SK-N-SH (cell line): ENCODE data around the gene FXR1. TPM values are rescaled to one million over a fixed set of nuclear protein-coding genes. Genes with fewer than 3 reads are reported as not detected.
"Not testable (repeated sequence)": the region's sequence is repeated elsewhere in the genome, so short reads cannot be mapped to it uniquely, and the experiment has no call there.

Source experiments
- CTCF ChIA-PET: fragments of 300-600, 350-600 bp; formaldehyde crosslinking; extraction: SDS; loops from one replicate; lab custom pipeline; 2021; lab: Yijun Ruan, JAX
- POLR2A ChIA-PET: fragments of 350-600 bp; sonication (Branson Sonifier 250); formaldehyde crosslinking; extraction: SDS; loops from one replicate; lab custom pipeline; 2020; ENCODE audit warnings: antibody characterized with exemption, inconsistent platforms; lab: Yijun Ruan, JAX
- DNase-seq: peaks from one replicate; pipeline ENCODE4 v3.0.0; 2012
- H2AFZ ChIP-seq: fragments of 200-600 bp; sonication (generic); 2 replicates; pipeline ENCODE4 v1.8.1; 2016; ENCODE audit warnings: antibody characterized with exemption, mild to moderate bottlenecking, low read depth
- H3F3A ChIP-seq: fragments of 200-600 bp; sonication (generic); replicated peaks from 2 replicates; pipeline ENCODE3; 2016; ENCODE audit warnings: antibody characterized with exemption, mild to moderate bottlenecking; ENCODE audit not compliant: insufficient read depth
- H3K27ac ChIP-seq, 2 experiments: fragments of 200-500 bp in 1 of 2; fragments of 200-600 bp in 1 of 2; sonication (Bioruptor generic) in 1 of 2; sonication (generic), shearing (Covaris generic) in 1 of 2; 2 replicates each; pipeline versions ENCODE4 v1.5.1 to v1.6.1; 2014 to 2016; ENCODE audit warnings: low read depth in 2 of 2, inconsistent platforms in 1 of 2, low read length in 1 of 2, mild to moderate bottlenecking in 1 of 2, mixed read lengths in 1 of 2
- H3K27me3 ChIP-seq: fragments of 200-600 bp; sonication (generic), shearing (Covaris generic); 2 replicates; pipeline ENCODE4 v1.6.1; 2016; ENCODE audit warnings: mixed run types; ENCODE audit not compliant: insufficient read depth
- H3K36me3 ChIP-seq, 2 experiments: fragments of 200-500 bp in 1 of 2; fragments of 200-600 bp in 1 of 2; sonication (Bioruptor generic) in 1 of 2; sonication (generic) in 1 of 2; replicated peaks in 1 of 2; 2 replicates each; pipeline versions ENCODE3 to v1.5.1; 2014 to 2016; ENCODE audit warnings: low read length in 1 of 2, mild to moderate bottlenecking in 1 of 2; ENCODE audit not compliant: insufficient read depth in 2 of 2, control insufficient read depth in 1 of 2
- H3K4me1 ChIP-seq, 2 experiments: fragments of 200-500 bp in 1 of 2; fragments of 200-600 bp in 1 of 2; sonication (Bioruptor generic) in 1 of 2; sonication (generic), shearing (Covaris generic) in 1 of 2; 2 replicates each; pipeline versions ENCODE4 v1.5.1 to v1.6.1; 2014 to 2016; ENCODE audit warnings: low read depth in 1 of 2, low read length in 1 of 2, mixed run types in 1 of 2; ENCODE audit not compliant: insufficient read depth in 2 of 2, control insufficient read depth in 1 of 2
- H3K4me2 ChIP-seq: fragments of 200-600 bp; sonication (generic), shearing (Covaris generic); 2 replicates; pipeline ENCODE4 v1.6.1; 2017; ENCODE audit warnings: mixed run types
- H3K4me3 ChIP-seq, 2 experiments: fragments of 200-500 bp in 1 of 2; fragments of 200-600 bp in 1 of 2; sonication (Bioruptor generic) in 1 of 2; sonication (generic), shearing (Covaris generic) in 1 of 2; 2 replicates each; pipeline versions ENCODE4 v1.5.1 to v1.8.1; 2014 to 2016; ENCODE audit warnings: low read depth in 2 of 2, inconsistent platforms in 1 of 2, low read length in 1 of 2, mild to moderate bottlenecking in 1 of 2, mixed read lengths in 1 of 2, moderate library complexity in 1 of 2
- H3K79me2 ChIP-seq: fragments of 200-600 bp; sonication (generic); 2 replicates; pipeline ENCODE4 v1.8.1; 2017; ENCODE audit warnings: mild to moderate bottlenecking; ENCODE audit not compliant: insufficient read depth
- H3K9ac ChIP-seq: fragments of 200-600 bp; sonication (generic); 2 replicates; pipeline ENCODE4 v1.6.1; 2017; ENCODE audit warnings: mixed run types
- H3K9me2 ChIP-seq: fragments of 200-600 bp; sonication (generic); 2 replicates; pipeline ENCODE4 v1.6.1; 2017; ENCODE audit warnings: mixed run types
- H3K9me3 ChIP-seq: fragments of 200-600 bp; sonication (generic); 2 replicates; pipeline ENCODE4 v1.6.1; 2017; ENCODE audit warnings: mixed run types, mild to moderate bottlenecking, moderate library complexity
- H4K20me1 ChIP-seq: fragments of 200-600 bp; sonication (generic); 2 replicates; pipeline ENCODE4 v1.6.1; 2017; ENCODE audit warnings: mild to moderate bottlenecking, mixed run types; ENCODE audit not compliant: insufficient read depth
- CHD2 ChIP-seq: fragments of 150-350 bp; IDR thresholded peaks from 2 replicates; pipeline ENCODE4 v1.6.1; 2018; ENCODE audit warnings: low read length; ENCODE audit not compliant: partially characterized antibody
- ELF1 ChIP-seq: IDR thresholded peaks from 2 replicates; pipeline ENCODE4 v1.4.0; 2012
- FOSL2 ChIP-seq: IDR thresholded peaks from 2 replicates; pipeline ENCODE4 v1.4.0; 2012; ENCODE audit warnings: low read depth, mild to moderate bottlenecking, moderate library complexity, borderline replicate concordance
- FOXM1 ChIP-seq: IDR thresholded peaks from 2 replicates; pipeline ENCODE4 v1.4.0; 2012; ENCODE audit warnings: low read depth, mild to moderate bottlenecking
- GABPA ChIP-seq: IDR thresholded peaks from 2 replicates; pipeline ENCODE4 v1.4.0; 2012; ENCODE audit warnings: low read depth, mild to moderate bottlenecking
- RAD21 ChIP-seq: IDR thresholded peaks from 2 replicates; pipeline ENCODE4 v1.6.1; 2012; ENCODE audit warnings: mild to moderate bottlenecking, low read length
- RCOR1 ChIP-seq: fragments of 150-350 bp; IDR thresholded peaks from 2 replicates; pipeline ENCODE4 v1.6.1; 2017; ENCODE audit warnings: antibody characterized with exemption, low read length
- RXRA ChIP-seq: IDR thresholded peaks from 2 replicates; pipeline ENCODE4 v1.4.0; 2012; ENCODE audit warnings: low read depth, mild to moderate bottlenecking, borderline replicate concordance
- SIN3A ChIP-seq: IDR thresholded peaks from 2 replicates; pipeline ENCODE4 v1.6.1; 2012; ENCODE audit warnings: low read depth, mild to moderate bottlenecking, low read length, moderate library complexity, borderline replicate concordance
- SMC3 ChIP-seq: IDR thresholded peaks from 2 replicates; pipeline ENCODE4 v1.6.1; 2012; ENCODE audit warnings: low read depth, low read length, improper control_type of control experiment
- TAF1 ChIP-seq: IDR thresholded peaks from 2 replicates; pipeline ENCODE4 v1.6.1; 2012; ENCODE audit warnings: low read depth, mild to moderate bottlenecking, low read length, moderate library complexity, borderline replicate concordance
- TCF12 ChIP-seq: IDR thresholded peaks from 2 replicates; pipeline ENCODE4 v1.4.0; 2012
- whole genome bisulfite sequencing: methylation state at CpG from one replicate; pipeline ENCODE4 v1.1.6; 2017; ENCODE audit warnings: low lambda C conversion rate; 5-methylcytosine and 5-hydroxymethylcytosine counted together
- polyA plus RNA-seq, 3 experiments: library from polyadenylated mRNA; depleted of rRNA; stranded (reverse); fragments of >200 nt; gene quantifications; 2 replicates each; pipeline ENCODE4 v1.2.3, GENCODE V29; 2012
- TF ChIP-seq, protein P1 (sequence below): fragments of 150-350 bp; IDR thresholded peaks from 2 replicates; pipeline ENCODE4 v1.6.1; 2016; ENCODE audit warnings: mild to moderate bottlenecking, low read depth, low read length
- TF ChIP-seq, protein P2 (sequence below): fragments of 200-600 bp; sonication (generic); IDR thresholded peaks from 2 replicates; pipeline ENCODE4 v1.6.1; 2017; ENCODE audit warnings: antibody characterized with exemption, mild to moderate bottlenecking, moderate library complexity
- TF ChIP-seq, protein P3 (sequence below): IDR thresholded peaks from 2 replicates; pipeline ENCODE4; 2012

FXR1 gene
- polyA plus RNA-seq, 1 of the 3 experiments (the other 2 are of a cell fraction), result 114 TPM

DNA sequence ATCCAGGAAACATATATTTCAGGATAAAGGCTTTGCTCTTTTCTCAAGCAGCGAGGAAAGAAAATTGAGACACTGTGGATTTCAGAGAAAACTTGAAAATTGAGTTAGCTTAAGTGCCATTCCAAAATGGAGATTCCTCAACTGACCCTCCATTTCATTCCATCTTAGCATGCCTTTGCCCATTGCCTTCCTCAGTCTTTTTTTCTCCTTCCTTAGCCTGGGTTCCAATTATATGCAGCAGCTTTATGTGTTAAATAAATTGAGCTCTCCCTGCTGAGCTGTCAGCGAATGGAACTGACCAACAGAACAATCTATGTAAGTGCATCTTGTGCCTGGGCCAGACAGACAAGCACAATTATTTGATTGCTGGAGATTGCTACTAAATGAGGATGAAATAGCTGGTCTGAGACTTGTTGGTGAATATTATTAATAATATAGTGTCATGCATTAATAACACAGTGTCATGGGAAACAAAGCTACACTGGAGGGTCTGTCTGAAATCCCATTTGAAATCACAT lies 84.0 kb downstream of the FXR1 start:
- Histone ChIP-seq H3K27me3 (no peaks in the 10 kb centered on the region), H3K36me3 (no peaks in the 10 kb centered on the region), H4K20me1 (no peaks in the 10 kb centered on the region), H3K4me3 (no peak overlapping the region), H3K4me1 (no peaks in the 10 kb centered on the region), H3F3A (no peaks in the 10 kb centered on the region), H3K9ac (no peak overlapping the region), H3K9me2 (no peaks in the 10 kb centered on the region), H3K4me2 (no peak overlapping the region), H3K79me2 (no peaks in the 10 kb centered on the region), H3K9me3 (no peaks in the 10 kb centered on the region), H2AFZ (no peak overlapping the region), H3K27ac (no peak overlapping the region)
- TF ChIP-seq RXRA, result no peak
- no peak for TF ChIP-seq FOSL2
- TF ChIP-seq SMC3, result no peak
- TF ChIP-seq, protein P1, sequence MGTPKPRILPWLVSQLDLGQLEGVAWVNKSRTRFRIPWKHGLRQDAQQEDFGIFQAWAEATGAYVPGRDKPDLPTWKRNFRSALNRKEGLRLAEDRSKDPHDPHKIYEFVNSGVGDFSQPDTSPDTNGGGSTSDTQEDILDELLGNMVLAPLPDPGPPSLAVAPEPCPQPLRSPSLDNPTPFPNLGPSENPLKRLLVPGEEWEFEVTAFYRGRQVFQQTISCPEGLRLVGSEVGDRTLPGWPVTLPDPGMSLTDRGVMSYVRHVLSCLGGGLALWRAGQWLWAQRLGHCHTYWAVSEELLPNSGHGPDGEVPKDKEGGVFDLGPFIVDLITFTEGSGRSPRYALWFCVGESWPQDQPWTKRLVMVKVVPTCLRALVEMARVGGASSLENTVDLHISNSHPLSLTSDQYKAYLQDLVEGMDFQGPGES, result no peak
- ChIA-PET POLR2A (no interaction called here), CTCF (no interaction called here)
- DNase-seq, result no peak
- 42% methylated on average over 2 of the region's 2 CpGs for WGBS

DNA sequence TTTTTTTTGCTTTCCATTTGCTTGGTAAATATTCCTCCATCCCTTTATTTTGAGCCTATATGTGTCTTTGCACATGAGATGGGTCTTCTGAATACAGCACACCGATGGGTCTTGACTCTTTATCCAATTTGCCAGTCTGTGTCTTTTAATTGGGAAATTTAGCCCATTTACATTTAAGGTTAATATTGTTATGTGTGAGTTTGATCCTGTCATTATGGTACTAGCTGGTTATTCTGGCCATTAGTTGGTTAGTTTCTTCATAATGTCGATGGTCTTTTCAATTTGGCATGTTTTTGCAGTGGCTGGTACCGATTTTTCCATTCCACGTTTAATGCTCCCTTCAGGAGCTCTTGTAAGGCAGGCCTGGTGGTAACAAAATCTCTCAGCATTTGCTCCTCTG lies 89.9 kb downstream of the FXR1 start:
- H3K9me3 ChIP-seq, H3K27me3 ChIP-seq, H3K4me2 ChIP-seq, H4K20me1 ChIP-seq, H3F3A ChIP-seq, DNase-seq, H3K4me3 ChIP-seq, H3K27ac ChIP-seq, POLR2A ChIA-PET, CTCF ChIA-PET, H3K36me3 ChIP-seq, H3K4me1 ChIP-seq, H3K9ac ChIP-seq, H3K79me2 ChIP-seq, H2AFZ ChIP-seq, H3K9me2 ChIP-seq: not testable (repeated sequence)
- WGBS, result 2% methylated on average over 4 of the region's 4 CpGs

DNA sequence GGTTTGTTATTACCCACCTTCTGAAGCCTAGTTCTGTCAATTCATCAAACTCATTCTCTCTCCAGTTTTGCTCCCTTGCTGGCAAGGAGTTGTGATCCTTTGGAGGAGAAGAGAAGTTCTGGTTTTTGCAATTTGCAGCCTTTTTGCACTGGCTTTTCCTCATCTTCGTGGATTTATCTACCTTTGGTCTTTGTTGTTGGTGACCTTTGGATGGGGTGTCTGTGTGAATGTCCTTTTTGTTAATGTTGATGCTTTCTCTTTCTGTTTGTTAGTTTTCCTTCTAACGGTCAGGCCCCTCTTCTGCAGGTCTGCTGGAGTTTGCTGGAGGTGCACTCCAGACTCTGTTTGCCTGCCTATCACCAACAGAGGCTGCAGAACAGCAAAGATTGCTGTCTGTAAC lies 91.0 kb downstream of the FXR1 start:
- H3K79me2 ChIP-seq, DNase-seq, H3K27me3 ChIP-seq, H4K20me1 ChIP-seq, H3K4me2 ChIP-seq, H3K4me3 ChIP-seq, H3K4me1 ChIP-seq, H3K36me3 ChIP-seq, H3F3A ChIP-seq, H3K9me3 ChIP-seq, H3K27ac ChIP-seq, CTCF ChIA-PET, H3K9me2 ChIP-seq, H3K9ac ChIP-seq, POLR2A ChIA-PET, H2AFZ ChIP-seq: not testable (repeated sequence)
- 7% methylated on average over 2 of the region's 2 CpGs for WGBS

DNA sequence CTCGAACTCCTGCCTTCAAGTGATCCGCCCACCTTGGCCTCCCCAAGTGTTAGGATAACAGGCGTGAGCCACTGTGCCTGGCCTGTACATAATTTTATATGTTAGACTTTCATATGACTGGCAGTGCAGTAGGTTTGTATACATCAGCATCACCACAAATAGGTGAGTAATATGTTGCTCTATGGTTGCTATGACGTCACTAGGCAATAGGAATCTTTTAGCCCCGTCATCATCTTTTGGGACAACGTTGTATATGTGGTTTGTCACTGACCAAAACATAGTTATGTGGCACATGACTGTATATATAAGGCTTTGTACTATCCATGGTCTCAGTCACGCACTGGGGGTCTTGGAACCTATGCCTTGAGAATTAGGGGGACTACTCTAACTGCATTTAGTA lies 94.1 kb downstream of the FXR1 start:
- Histone ChIP-seq H3K9me3 (no peaks in the 10 kb centered on the region), H3K79me2 (no peaks in the 10 kb centered on the region), H3K4me2 (no peak overlapping the region), H2AFZ (no peak overlapping the region), H3F3A (no peaks in the 10 kb centered on the region), H3K36me3 (no peaks in the 10 kb centered on the region), H3K4me3 (no peak overlapping the region), H4K20me1 (no peaks in the 10 kb centered on the region), H3K9ac (no peak overlapping the region), H3K27me3 (no peaks in the 10 kb centered on the region), H3K27ac (no peak overlapping the region), H3K4me1 (no peaks in the 10 kb centered on the region), H3K9me2 (no peaks in the 10 kb centered on the region)
- POLR2A ChIA-PET, result no interaction called here
- DNase-seq, result no peak
- WGBS, result 28% methylated on average over 7 of the region's 7 CpGs
- CTCF ChIA-PET, result no interaction called here
- no peak for TF ChIP-seq TAF1
- TF ChIP-seq, protein P2, sequence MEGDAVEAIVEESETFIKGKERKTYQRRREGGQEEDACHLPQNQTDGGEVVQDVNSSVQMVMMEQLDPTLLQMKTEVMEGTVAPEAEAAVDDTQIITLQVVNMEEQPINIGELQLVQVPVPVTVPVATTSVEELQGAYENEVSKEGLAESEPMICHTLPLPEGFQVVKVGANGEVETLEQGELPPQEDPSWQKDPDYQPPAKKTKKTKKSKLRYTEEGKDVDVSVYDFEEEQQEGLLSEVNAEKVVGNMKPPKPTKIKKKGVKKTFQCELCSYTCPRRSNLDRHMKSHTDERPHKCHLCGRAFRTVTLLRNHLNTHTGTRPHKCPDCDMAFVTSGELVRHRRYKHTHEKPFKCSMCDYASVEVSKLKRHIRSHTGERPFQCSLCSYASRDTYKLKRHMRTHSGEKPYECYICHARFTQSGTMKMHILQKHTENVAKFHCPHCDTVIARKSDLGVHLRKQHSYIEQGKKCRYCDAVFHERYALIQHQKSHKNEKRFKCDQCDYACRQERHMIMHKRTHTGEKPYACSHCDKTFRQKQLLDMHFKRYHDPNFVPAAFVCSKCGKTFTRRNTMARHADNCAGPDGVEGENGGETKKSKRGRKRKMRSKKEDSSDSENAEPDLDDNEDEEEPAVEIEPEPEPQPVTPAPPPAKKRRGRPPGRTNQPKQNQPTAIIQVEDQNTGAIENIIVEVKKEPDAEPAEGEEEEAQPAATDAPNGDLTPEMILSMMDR, result no peak
- no peak for TF ChIP-seq TCF12
- TF ChIP-seq, protein P3, sequence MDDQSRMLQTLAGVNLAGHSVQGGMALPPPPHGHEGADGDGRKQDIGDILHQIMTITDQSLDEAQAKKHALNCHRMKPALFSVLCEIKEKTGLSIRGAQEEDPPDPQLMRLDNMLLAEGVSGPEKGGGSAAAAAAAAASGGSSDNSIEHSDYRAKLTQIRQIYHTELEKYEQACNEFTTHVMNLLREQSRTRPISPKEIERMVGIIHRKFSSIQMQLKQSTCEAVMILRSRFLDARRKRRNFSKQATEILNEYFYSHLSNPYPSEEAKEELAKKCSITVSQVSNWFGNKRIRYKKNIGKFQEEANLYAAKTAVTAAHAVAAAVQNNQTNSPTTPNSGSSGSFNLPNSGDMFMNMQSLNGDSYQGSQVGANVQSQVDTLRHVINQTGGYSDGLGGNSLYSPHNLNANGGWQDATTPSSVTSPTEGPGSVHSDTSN, result no peak
- no peak for TF ChIP-seq SIN3A
- no peak for TF ChIP-seq FOSL2
- TF ChIP-seq CHD2, result no peak
- TF ChIP-seq RCOR1, result no peak
- TF ChIP-seq RAD21, result no peak
- no peak for TF ChIP-seq GABPA
- TF ChIP-seq FOXM1, result no peak
- TF ChIP-seq RXRA, result no peak
- TF ChIP-seq ELF1, result no peak
